ENCODE results near the gene CASS4.
"Not testable (repeated sequence)": the region's sequence is repeated elsewhere in the genome, so short reads cannot be mapped to it uniquely, and the experiment has no call there.

The CASS4 gene

DNA sequence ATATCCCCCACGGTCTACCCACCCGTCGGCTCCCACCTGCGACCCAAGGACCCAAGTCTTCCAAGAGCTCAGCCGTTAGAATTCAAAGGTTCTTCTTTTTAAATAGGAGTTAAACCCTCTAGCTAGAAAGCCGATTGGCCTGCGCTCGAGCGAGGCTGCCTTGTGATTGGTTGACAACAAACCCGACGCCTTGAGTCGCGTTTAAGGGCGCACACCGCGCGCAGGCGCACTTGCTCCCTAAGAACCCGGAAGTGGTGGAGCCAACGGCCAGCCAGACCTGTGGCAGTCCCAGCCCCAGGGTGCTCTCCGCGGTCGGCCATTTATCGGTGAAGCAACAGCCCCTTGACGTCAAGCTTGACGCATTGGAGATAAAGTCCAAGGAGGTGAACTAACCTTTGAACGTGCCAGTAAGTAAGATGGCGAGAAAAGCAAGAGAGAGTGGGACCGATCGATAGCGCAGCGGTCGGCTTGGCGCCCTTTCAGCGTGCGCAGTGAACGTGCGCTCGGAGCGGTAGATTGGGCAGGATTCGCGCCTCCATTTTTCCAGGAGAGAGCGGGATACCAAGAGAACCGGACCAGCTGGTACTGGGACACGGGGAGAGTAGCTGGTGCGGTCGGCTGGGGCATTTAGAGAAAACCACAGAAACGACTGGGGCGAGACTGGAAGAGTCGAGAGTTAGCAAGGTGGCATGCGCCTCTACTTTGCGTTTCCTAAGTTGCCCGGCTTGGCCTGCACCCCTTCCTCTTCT is 19.8 kb upstream of the CASS4 start, which contains the start of the genes AURKA and CSTF1:
Gene AURKA (minus strand): TSS at position 84 of the 749 bp plus-strand sequence. CDS start 4,018 bp downstream, outside the sequence.
Gene CSTF1 (plus strand): TSS at position 514 of the 749 bp plus-strand sequence. CDS start 2,908 bp downstream, outside the sequence.
- peak; percentile 99 for DNase-seq

DNA sequence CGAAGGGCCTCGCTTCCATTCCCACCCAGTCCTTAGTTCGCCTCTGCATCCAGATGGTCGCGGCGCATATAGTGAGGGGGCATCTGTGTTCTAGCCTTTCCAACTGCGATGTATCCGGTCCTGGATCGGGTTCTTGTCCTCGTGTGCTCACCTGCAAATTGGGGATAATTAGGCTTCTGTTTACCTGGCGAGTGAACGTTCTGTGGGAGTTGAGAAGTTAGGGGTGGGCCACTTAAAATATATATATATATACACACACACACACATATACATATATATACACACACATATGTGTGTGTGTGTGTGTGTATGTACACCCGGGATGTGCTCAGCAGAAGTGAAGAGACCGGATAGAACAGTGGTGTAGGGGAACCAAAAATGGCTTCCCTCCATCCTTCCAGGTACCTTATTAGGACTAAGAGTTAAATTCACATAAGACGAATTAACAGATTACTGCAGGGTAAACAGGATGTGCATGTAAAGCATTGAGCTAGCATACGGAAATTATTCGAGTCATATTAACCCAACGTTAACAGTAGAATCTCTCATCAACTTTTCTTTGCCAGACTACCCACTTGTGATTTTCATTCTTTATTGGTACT is 19.1 kb upstream of the CASS4 start:
- peak; percentile 9 for DNase-seq

DNA sequence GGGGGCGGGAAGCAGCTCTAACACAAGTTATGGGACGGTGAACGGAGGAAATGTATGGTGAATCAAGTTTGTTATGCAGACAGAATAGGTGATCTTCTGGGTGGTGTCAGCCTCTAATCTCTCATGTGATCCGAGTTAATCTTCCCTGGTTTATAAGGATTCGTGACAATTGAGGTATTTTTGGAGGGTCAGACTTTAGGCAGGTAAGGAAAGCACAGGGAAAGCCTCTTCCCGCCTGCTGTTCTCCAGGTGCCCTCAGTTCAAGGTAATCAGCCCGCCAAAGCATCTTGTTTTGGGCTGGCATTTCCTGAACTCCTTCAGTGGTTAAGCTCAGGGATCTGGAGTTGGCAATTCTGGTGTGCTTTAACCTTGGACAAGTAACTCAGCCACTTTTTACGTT is 18.4 kb upstream of the CASS4 start:
- no peak for DNase-seq

DNA sequence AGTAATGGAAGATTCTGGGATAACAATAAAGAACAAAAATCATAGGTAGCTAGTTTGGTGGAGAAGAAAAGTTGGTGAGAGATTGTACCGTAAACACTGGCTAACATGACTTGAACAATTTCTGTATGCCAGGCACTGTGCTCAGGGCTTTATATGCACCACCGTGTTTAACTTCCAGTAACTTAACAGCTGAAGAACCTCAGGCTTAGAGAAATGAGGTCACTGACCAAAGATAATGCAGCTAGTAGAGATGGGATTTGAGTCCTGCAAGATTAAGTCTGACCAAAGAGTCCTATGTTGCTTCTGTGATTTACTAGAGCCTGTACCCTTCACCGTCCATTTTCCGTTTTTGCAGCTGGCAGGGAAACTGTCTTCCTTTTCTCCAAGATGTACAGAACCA is 16.9 kb upstream of the CASS4 start:
- DNase-seq: no peak

DNA sequence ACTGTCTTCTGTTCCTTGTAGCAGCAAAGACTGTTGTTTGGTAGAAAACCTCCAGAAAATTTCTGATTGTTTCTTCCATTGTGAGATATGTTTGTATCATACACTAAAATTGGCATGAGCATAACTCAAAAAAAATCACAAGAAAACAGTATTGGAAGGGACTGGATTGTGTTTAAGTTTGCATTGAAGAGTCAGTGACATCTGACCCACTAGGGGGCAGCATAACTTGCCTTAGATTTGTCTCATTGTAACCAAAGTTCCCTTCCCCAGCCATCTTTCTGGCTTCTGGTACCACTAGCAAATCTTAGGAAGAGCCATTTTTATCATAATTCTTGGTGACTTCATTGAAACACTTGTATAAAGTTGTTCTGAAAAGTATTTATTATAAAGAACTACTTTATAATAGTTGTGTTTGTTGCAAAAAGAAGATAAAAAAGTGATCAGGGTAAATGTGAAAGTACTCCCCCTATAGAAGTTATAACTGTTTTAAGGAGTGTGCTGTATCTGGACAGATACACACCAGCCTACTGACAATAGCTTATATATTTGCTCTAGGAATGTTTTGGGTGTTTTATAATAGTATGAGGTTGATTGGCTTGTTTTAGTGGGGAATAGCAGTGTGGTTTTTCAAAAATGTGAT is 11.9 kb upstream of the CASS4 start:
- DNase-seq: peak; percentile 80

DNA sequence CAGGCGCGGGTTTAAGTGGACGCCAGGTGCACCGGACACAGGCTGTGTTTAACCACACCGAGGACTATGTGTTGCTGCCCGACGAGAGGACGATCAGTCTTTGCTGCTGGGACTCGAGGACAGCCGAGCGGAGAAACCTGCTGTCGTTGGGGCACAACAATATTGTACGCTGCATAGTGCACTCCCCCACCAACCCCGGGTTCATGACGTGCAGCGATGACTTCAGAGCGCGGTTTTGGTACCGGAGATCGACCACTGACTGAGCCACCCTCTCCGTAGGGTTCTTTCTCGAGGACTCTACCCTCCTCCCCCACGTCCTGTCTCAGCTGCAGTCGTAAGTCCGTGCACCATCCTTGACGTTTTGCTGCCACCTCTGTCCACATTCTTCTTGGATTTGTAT is 8.6 kb upstream of the CASS4 start:
- no peak for DNase-seq

DNA sequence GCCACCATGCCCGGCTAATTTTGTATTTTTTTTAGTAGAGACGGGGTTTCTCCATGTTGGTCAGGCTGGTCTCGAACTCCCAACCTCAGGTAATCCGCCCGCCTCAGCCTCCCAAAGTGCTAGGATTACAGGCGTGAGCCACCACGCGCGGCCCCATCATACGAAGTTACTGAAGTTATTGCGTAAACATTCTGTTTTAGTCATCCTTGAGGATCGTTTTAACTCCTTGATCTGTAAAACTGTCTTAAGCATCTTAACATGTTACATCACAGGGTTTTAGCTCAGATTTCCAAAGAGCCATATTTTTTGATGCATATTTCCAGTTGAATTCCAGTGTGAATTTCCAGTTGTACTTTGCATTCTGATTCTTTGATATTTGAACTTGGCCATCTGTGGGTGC is 6.7 kb upstream of the CASS4 start:
- DNase-seq: not testable (repeated sequence)

DNA sequence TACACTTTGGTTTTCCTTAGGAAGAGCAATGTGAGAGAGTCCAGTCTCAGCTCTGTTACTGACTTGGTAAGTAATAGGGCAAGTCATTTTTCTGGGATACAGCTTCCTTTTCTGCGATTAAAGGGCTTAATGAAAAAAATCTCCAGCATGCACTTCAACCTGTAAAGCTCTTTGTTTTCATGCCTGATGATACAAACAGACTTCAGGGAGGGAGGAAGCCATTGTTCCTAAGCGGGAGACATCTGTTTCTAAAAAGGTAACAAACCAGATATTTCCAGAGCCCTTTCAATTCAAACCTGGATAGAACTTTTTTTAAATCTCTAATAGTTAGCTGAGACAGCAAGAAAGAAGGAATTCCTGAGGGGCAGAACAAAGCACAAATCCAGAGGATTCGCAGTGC is 5.2 kb upstream of the CASS4 start:
- DNase-seq: no peak

DNA sequence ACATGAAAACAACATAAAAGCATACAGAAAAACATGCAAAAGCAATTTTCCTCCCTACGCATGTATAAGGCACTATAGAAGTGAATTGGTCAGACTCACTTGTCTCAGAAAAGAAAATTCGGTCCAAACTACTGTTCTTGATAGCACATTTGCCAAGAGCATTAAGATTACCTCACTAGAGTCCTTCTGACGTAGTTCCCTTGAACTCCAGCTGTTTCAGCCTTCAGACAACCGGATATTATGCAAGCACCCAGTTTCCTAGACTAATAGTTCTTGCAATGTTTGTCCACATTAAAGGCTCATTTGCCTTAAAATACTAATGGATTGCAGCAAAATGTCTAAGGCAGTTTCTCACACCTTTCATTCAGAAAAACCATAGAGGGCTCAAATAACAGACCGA is 2.5 kb upstream of the CASS4 start:
- DNase-seq: no peak

DNA sequence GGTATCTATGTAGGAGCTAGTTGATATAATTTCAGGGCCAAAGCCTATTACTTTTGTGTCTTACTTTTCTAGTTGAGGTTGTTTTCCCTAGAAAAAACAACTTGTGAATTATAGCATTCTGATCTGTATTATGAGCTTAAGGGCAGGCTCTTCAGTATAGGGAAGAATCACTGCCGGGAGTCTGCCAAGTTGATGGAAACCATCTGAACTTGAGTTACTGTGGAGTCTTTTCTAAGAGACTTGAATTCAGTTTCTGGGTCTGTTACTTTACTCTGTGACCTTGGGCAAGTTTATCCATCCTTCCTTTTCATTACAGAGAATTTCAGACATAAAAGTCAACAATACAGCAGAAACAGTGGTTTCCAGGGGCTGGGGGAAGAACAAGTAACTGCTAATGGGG is 2.1 kb upstream of the CASS4 start:
- no peak for DNase-seq

DNA sequence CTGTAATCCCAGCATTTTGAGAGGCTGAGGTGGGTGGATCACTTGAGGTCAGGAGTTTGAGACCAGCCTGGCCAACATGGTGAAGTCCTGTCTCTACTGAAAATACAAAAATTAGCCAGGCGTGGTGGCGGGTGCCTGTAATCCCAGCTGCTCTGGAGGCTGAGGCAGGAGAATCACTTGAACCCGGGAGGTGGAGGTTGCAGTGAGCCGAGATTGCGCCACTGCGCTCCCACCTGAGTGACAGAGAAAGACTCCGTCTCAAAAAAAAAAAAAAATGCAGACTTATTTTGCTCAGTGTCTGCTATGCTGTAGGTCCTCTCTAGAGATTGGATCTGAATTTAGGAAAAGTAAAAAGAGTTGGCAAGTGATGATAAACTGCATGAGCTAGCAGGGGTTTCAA is 773 bp upstream of the CASS4 start:
- not testable (repeated sequence) for DNase-seq

DNA sequence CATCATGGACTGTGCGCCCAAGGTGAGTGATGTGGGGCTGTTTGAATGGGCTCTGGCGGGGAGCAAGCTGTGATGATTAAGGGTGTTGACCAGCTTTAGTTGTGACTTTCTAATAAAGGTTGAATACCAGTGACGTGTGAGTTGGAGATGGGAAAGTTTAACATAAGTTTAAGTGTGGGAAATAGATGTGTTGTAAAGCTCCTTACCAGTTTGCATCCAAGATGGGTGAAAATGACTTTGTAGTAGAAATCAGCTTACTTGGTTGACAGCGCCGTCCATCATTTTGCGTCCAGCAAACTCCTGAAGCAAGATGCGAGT is 372 bp downstream of the CASS4 start:
- DNase-seq: no peak

DNA sequence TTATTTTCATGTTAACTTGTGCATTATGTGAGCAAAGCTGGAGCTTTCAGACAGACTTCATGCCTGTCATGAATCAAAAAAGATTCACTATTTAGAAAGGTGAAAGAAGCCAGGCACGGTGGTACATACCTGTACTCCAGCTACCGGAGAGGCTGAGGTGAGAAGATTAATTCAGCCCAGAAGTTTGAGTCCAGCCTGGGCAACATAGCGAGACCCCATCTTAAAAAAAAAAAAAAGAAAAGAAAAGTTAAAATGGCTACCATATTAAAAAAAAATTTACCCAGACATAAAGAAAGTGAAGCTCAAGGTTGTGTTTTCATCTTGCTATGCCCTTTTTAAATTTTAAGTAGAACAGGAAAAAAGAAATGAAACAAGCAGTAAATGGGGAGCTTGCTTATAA is 889 bp downstream of the CASS4 start:
- DNase-seq: no peak

DNA sequence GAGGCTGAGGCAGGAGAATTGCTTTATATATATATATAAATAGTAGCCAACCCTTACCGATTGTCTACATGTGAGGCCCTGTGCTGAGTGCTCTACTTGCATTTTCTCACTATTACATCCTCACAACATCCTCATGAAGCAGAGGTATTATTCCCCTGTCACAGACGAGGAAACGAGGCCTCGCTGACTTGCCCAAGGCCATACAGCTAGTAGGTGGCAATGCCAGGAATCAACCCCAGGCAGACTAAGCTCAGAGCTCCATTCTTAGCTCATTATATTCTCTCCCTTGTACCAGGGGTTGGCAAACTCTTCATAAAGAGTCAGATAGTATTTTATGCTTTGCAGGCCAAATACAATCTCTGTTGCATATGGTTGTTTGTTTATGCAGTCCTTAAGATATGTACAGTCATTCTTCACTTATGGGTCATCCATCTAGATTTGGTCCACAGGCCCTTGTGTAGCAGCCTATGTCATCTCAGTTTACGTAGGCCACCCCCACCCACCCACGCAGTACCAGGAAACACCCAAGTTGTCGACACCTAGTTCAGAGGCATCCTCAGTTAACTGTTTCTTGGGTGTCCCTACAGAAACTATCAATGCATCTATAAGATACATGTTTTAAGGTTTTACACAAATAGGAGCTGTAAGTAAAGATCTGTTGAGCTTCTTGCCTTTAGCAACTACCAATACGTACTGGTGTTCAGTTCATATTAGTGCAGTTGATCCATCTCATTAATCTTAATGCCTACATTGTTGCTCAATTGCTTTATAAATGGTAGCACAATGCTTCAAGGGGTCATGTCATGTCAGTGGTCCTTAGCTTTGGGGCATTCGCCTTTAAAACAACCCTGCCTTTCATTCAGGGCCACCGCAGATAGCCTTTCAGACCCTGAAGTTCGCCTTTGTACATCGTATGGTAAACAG is 3.0 kb downstream of the CASS4 start:
- DNase-seq: peak; percentile 63

DNA sequence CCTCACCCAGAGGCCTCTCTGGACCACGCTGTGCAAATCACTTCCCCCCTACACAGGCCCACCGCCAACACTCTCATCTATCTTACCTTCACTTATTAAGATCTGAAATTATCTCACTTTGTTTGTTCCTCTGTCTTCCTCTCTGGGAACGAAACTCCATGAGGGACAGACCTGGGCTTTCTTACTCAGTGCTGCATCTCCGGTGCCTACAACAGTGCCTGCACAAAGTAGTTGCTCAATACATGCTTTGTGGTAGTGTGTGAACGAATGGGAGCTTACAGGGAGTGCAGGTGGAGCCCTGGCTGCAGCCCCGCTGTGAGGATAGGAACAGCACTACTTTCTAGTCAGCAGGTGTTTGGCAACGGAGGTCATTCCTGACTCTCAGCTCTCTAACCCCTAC is 5.3 kb downstream of the CASS4 start:
- DNase-seq: no peak

DNA sequence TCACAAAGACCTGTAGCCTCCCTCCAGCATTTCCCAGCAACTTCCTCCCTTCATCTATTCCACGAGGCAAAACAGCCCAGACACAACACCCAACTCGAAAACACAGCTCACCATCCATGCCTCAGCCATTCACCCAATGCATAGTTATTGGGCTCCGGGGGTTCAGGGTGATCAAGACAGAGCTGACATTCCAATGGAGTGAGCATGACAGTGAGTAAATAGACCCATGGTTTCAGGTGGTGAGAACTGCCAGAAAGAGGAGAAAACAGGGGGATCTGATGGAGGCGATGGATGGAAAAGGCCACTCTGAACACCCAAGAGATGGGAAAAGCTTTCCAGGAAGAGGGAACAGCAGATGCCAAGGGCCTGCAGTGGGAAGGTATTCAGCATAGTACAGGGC is 5.9 kb downstream of the CASS4 start:
- DNase-seq: no peak

DNA sequence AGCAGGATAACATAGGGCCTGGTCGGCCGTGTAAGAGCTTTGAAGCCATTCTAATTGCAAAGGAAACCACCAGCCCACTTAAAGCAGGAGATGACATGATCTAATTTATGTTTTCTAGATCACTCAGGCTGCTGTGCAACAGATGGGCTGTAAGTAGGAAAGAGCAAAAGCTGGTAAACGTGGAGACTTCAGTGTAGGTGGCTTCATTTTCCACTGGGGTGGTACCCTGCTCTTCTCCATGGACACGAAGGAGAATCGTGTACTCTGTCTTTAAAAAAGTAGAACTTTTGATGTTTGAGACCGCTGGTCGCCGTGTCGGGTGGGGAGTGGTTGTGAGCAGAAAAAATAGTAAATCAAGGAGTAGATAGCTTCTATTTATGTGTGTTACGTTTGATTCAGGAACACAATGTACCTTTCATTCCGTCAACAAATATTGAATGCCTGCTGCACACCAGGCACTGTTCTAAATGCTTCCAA is 6.4 kb downstream of the CASS4 start:
- DNase-seq: peak; percentile 26

DNA sequence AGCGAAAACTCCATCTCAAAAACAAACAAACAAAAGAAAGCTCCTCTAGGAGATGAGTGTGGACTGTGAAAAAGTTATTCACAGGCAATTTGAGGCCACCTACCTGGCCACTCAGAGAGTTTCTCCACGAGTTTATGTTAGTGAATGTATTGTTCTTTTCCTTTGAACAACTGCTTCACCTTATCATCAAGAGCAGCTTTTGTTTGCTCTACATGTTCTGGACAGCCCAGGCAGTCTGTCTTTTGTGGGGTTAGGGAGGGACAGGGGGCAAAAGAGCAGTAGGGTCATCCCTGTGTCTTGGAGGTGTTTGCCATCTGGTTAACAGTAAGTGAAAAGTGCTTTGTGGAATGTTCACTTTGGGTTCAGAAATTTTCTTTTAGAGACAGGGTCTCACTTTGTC is 8.0 kb downstream of the CASS4 start:
- no peak for DNase-seq

DNA sequence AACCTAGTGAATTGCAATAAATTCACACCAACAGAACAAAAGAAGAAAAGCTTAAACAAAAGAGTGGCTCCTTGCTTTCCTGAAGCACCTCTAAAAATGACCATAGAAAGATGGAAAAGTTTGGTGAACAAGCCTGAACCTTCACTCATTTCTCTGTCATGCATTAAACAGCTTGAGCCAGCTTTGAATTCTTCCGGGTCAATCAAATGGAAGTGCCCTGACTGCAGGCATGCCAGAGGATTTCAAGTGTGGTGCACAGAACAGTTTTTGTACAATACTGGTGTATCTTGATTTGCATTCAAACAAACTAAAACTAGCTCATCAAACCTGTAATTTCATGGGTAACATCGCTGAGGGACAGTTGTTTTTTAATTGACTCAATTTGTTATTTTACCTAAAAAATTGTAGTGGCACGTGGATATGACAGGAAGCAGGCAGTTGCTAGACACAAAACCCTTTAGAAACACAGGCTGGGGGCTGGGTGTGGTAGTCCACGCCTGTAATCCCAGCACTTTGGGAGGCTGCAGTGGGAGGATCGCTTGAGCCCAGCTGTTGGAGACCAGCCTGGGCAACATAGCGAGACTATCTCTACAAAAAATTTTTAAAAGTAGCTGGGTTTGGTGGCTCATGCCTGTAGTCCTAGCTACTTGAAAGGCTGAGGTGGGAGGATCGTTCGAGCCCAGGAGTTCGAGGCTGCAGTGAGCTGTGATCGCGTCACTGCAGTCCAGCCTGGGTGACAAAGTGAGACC is 9.1 kb downstream of the CASS4 start:
- peak; percentile 32 for DNase-seq

DNA sequence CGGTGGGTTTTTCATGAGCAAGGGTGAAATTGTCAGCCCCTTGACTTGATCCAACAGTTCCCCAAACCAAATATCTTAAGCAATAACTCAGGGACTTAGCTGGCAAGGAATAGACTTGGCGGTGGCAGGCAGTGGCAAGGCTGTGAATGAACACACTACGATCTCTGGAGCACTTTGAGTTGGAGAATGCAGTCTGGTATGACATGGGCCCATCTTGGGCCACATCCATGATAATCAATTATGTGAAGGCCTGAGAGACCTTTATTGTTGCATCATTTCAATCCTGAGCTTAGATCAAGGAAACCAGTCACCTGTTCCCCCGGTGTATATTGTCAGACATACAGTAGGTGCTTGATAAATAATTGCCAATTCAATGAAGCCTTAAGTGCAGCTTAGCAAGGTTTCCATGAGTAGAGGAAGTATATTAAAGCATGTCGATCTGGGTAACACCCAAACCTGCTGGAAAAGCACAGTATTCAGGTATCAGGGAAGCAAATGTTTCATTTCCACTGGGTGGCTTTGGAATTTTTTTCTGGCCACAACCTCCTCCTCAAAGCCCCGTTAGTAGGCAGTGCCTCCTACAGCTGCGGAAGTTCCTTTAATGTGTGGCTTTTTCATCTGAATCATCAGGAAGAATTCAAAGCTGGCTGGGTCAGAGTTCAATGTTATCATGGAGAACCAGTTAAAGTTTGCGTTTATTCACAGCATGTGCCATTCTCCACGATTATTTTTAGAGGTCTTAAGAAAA is 10.2 kb downstream of the CASS4 start:
- DNase-seq: peak; percentile 25

DNA sequence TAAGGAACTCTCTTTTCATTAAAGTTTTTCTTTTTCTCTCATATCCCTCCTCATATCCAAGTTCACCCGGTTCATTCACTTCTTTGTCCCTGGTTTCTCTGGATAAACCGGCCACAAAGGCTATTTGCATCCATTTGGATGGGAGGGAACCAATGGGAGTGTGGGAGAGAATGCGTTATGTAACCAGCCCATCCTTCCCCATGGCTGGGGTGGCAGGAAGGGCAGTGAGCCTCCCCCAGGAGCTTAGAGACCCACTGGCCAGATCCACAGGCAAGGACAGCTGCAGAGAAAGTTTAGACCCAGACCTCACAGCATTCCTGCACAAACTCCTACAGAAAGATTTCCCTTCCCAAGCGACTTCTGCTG is 10.7 kb downstream of the CASS4 start:
- no peak for DNase-seq

DNA sequence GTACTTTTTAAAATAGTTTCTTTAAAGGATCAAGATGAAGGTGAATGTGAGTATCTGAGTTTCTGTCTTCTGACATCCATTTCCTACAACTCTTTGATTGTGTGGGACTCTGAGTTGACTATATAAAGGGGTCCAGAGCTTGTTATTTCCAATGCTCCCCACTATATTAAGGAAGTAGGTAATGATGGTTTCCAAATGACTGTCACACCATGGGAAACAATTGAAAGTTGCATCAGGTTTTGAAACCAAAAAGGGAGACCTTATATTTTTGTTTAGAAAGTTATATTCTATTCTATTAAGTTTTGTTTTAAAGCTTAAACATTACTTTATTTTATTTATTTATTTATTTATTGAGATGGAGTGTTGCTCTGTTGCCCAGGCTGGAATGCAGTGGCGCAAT is 11.2 kb downstream of the CASS4 start:
- DNase-seq: no peak
